IMR-90 (cell line): ENCODE data around the gene OR10J1. TPM values are rescaled to one million over a fixed set of nuclear protein-coding genes. Genes with fewer than 3 reads are reported as not detected.
A peak's percentile ranks its signal among the peaks of the same experiment; 100 is the strongest.

Experiments used
- ATAC-seq: fragments of 200-7000 bp; cut with Tn5 transposase; 2 replicates; pipeline ENCODE4 v1.9.1; 2020; ENCODE audit warnings: low read depth, mild to moderate bottlenecking, moderate library complexity
- BruUV-seq: library from RNA; stranded (reverse); fragments of 400-500 nt; replicated peaks from 2 replicates; lab custom pipeline; 2021; lab: Mats Ljungman, UMichigan
- CTCF ChIA-PET: fragments of 300-600 bp; formaldehyde crosslinking; extraction: SDS; loops from one replicate; lab custom pipeline; 2021; ENCODE audit warnings: antibody characterized with exemption; lab: Yijun Ruan, JAX
- POLR2A ChIA-PET: fragments of 300-600 bp; sonication (Branson Sonifier 250); formaldehyde crosslinking; loops from one replicate; lab custom pipeline; 2022; ENCODE audit warnings: antibody characterized with exemption; ENCODE audit not compliant: unreplicated experiment; lab: Charles Lee
- DNase-seq: peaks from one replicate; pipeline ENCODE4 v3.0.0; 2013
- H2AFZ ChIP-seq: replicated peaks from 2 replicates; pipeline ENCODE3; 2013; ENCODE audit warnings: low read length, mild to moderate bottlenecking; ENCODE audit not compliant: poor library complexity
- H2AK5ac ChIP-seq: 2 replicates; pipeline ENCODE4 v1.6.1; 2013; ENCODE audit warnings: low read depth, low read length, inconsistent platforms
- H2AK9ac ChIP-seq: replicated peaks from 2 replicates; pipeline ENCODE3; 2013; ENCODE audit warnings: mild to moderate bottlenecking, low read depth, low read length, moderate library complexity; ENCODE audit not compliant: poor library complexity
- H2BK120ac ChIP-seq: 2 replicates; pipeline ENCODE4 v1.6.1; 2013; ENCODE audit warnings: low read depth, low read length, inconsistent platforms
- H2BK15ac ChIP-seq: 3 replicates; pipeline ENCODE4 v1.6.1; 2013; ENCODE audit warnings: low read depth, low read length, inconsistent platforms
- H2BK20ac ChIP-seq: 2 replicates; pipeline ENCODE4 v1.6.1; 2013; ENCODE audit warnings: low read depth, mild to moderate bottlenecking, inconsistent platforms, low read length, moderate library complexity
- H2BK5ac ChIP-seq: 2 replicates; pipeline ENCODE4 v1.6.1; 2013; ENCODE audit warnings: mild to moderate bottlenecking, low read depth, low read length, inconsistent platforms; ENCODE audit not compliant: poor library complexity, severe bottlenecking
- H3K14ac ChIP-seq: replicated peaks from 2 replicates; pipeline ENCODE4 v1.6.1; 2013; ENCODE audit warnings: low read depth, low read length, inconsistent platforms
- H3K18ac ChIP-seq: 2 replicates; pipeline ENCODE4 v1.6.1; 2013; ENCODE audit warnings: low read depth, low read length, control low read depth
- H3K23ac ChIP-seq: 2 replicates; pipeline ENCODE4 v1.6.1; 2013; ENCODE audit warnings: low read depth, low read length, inconsistent platforms
- H3K27ac ChIP-seq: 2 replicates; pipeline ENCODE4 v1.5.1; 2013; ENCODE audit warnings: mild to moderate bottlenecking, control low read depth, low read length; ENCODE audit not compliant: insufficient read depth
- H3K27me3 ChIP-seq: 2 replicates; pipeline ENCODE4 v1.6.1; 2013; ENCODE audit warnings: low read length; ENCODE audit not compliant: control insufficient read depth, insufficient read depth
- H3K36me3 ChIP-seq: 2 replicates; pipeline ENCODE4 v1.6.1; 2013; ENCODE audit warnings: low read length, mixed read lengths; ENCODE audit not compliant: control insufficient read depth, insufficient read depth
- H3K4ac ChIP-seq: 2 replicates; pipeline ENCODE4 v1.6.1; 2013; ENCODE audit warnings: low read depth, low read length, inconsistent platforms
- H3K4me1 ChIP-seq: 2 replicates; pipeline ENCODE4 v1.6.1; 2013; ENCODE audit warnings: low read length, mixed read lengths; ENCODE audit not compliant: control insufficient read depth, insufficient read depth
- H3K4me2 ChIP-seq: 2 replicates; pipeline ENCODE4 v1.6.1; 2013; ENCODE audit warnings: low read depth, mild to moderate bottlenecking, control low read depth, low read length, moderate library complexity
- H3K4me3 ChIP-seq: 2 replicates; pipeline ENCODE4 v1.5.1; 2013; ENCODE audit warnings: low read depth, mild to moderate bottlenecking, control low read depth, low read length, moderate library complexity; ENCODE audit not compliant: insufficient read depth
- H3K56ac ChIP-seq: 2 replicates; pipeline ENCODE4 v1.6.1; 2013; ENCODE audit warnings: low read length, inconsistent platforms; ENCODE audit not compliant: insufficient read depth; ENCODE audit errors: extremely low read depth
- H3K79me1 ChIP-seq, 2 experiments: 2 replicates each; pipeline ENCODE4 v1.6.1; 2013; ENCODE audit warnings: low read length in 2 of 2, inconsistent platforms in 1 of 2, low read depth in 1 of 2
- H3K9ac ChIP-seq: 2 replicates; pipeline ENCODE4 v1.6.1; 2013; ENCODE audit warnings: low read depth, low read length, control low read depth
- H3K9me1 ChIP-seq: 2 replicates; pipeline ENCODE4 v1.6.1; 2013; ENCODE audit warnings: low read length, inconsistent platforms; ENCODE audit not compliant: insufficient read depth
- H3K9me3 ChIP-seq: 2 replicates; pipeline ENCODE4 v1.6.1; 2013; ENCODE audit warnings: low read length; ENCODE audit not compliant: control insufficient read depth, insufficient read depth
- H4K20me1 ChIP-seq: 2 replicates; pipeline ENCODE4 v1.6.1; 2013; ENCODE audit warnings: low read length, inconsistent platforms; ENCODE audit not compliant: insufficient read depth
- H4K5ac ChIP-seq: 2 replicates; pipeline ENCODE4 v1.6.1; 2013; ENCODE audit warnings: mild to moderate bottlenecking, low read depth, low read length, control low read depth
- H4K8ac ChIP-seq, 2 experiments: 2 replicates each; pipeline ENCODE4 v1.6.1; 2013; ENCODE audit warnings: low read depth in 2 of 2, low read length in 2 of 2, control low read depth in 1 of 2, inconsistent platforms in 1 of 2
- H4K91ac ChIP-seq: 2 replicates; pipeline ENCODE4 v1.6.1; 2013; ENCODE audit warnings: low read depth, low read length, inconsistent platforms; ENCODE audit not compliant: insufficient read depth
- BHLHE40 ChIP-seq: fragments of 150-350 bp; IDR thresholded peaks from 2 replicates; pipeline ENCODE4 v1.6.1; 2016; ENCODE audit warnings: mild to moderate bottlenecking, low read depth, low read length
- CEBPB ChIP-seq: IDR thresholded peaks from 2 replicates; pipeline ENCODE4 v1.6.1; 2012; ENCODE audit warnings: low read depth, low read length, improper control_type of control experiment
- CHD1 ChIP-seq: IDR thresholded peaks from 2 replicates; pipeline ENCODE4 v1.6.1; 2012; ENCODE audit warnings: low read depth, low read length, improper control_type of control experiment
- CTCF ChIP-seq: conservative IDR thresholded peaks from 2 replicates; pipeline ENCODE4 v1.5.1; 2012; ENCODE audit warnings: mild to moderate bottlenecking, low read depth, low read length, improper control_type of control experiment
- ELK1 ChIP-seq: fragments of 150-350 bp; IDR thresholded peaks from 2 replicates; pipeline ENCODE4 v1.6.1; 2016; ENCODE audit warnings: low read depth, mild to moderate bottlenecking, low read length, moderate library complexity, borderline replicate concordance
- FOS ChIP-seq: fragments of 150-350 bp; IDR thresholded peaks from 2 replicates; pipeline ENCODE4 v1.6.1; 2016; ENCODE audit warnings: low read depth, low read length
- MAFK ChIP-seq: IDR thresholded peaks from 2 replicates; pipeline ENCODE4 v1.6.1; 2012; ENCODE audit warnings: low read depth, low read length, improper control_type of control experiment
- MAZ ChIP-seq: IDR thresholded peaks from 2 replicates; pipeline ENCODE4 v1.6.1; 2012; ENCODE audit warnings: low read depth, mild to moderate bottlenecking, low read length, improper control_type of control experiment, moderate library complexity, borderline replicate concordance
- MXI1 ChIP-seq: IDR thresholded peaks from 2 replicates; pipeline ENCODE4 v1.6.1; 2012; ENCODE audit warnings: low read depth, mild to moderate bottlenecking, low read length, moderate library complexity, borderline replicate concordance
- NFE2L2 ChIP-seq: fragments of 150-350 bp; IDR thresholded peaks from 2 replicates; pipeline ENCODE4 v1.6.1; 2016; ENCODE audit warnings: low read depth, mild to moderate bottlenecking, low read length
- POLR2A ChIP-seq: IDR thresholded peaks from 2 replicates; pipeline ENCODE4 v1.6.1; 2012; ENCODE audit warnings: mild to moderate bottlenecking, low read depth, low read length
- RCOR1 ChIP-seq: IDR thresholded peaks from 2 replicates; pipeline ENCODE4 v1.6.1; 2012; ENCODE audit warnings: mild to moderate bottlenecking, low read length, improper control_type of control experiment; ENCODE audit not compliant: insufficient replicate concordance
- RFX5 ChIP-seq: IDR thresholded peaks from 2 replicates; pipeline ENCODE4 v1.8.0; 2012; ENCODE audit warnings: low read depth, mild to moderate bottlenecking, low read length, moderate library complexity
- SMC3 ChIP-seq: fragments of 150-350 bp; IDR thresholded peaks from 2 replicates; pipeline ENCODE4 v1.6.1; 2016; ENCODE audit warnings: low read depth, mild to moderate bottlenecking, antibody characterized with exemption, low read length, moderate library complexity
- USF2 ChIP-seq: fragments of 150-350 bp; IDR thresholded peaks from 2 replicates; pipeline ENCODE4 v1.6.1; 2017; ENCODE audit warnings: mild to moderate bottlenecking, antibody characterized with exemption, low read length, low read depth
- WGBS, 2 experiments: methylation state at CpG; one replicate each; pipeline versions ENCODE4 v1.1.5 to v1.1.7; 2013; ENCODE audit warnings: missing lambda C conversion rate in 2 of 2; ENCODE audit not compliant: insufficient read length in 1 of 2; ENCODE audit errors: extremely low coverage in 2 of 2; 5-methylcytosine and 5-hydroxymethylcytosine counted together
- dilution Hi-C: fragments of 300-500 bp; cut with HindIII; formaldehyde crosslinking; loops from one replicate; pipeline ENCODE4 v1.14.3; 2018; ENCODE audit warnings: low sequenced_read_pairs; ENCODE audit not compliant: unreplicated experiment
- in situ Hi-C: fragments of 300-500 bp; cut with MboI; formaldehyde crosslinking; loops from 3 replicates; pipeline ENCODE4 v1.14.3; 2019; ENCODE audit warnings: low sequenced_read_pairs, inconsistent platforms, mixed read lengths
- intact Hi-C: fragments of 100-400 bp; cut with micrococcal nuclease; formaldehyde crosslinking; loops from 2 replicates; pipeline ENCODE4 v1.10.0; 2022
- polyA plus RNA-seq, 3 experiments: library from polyadenylated mRNA; depleted of rRNA; stranded (reverse); fragments of >200 nt; gene quantifications; 2 replicates each; pipeline ENCODE4 v1.2.3, GENCODE V29; 2012; ENCODE audit warnings: low replicate concordance in 1 of 3
- total RNA-seq: library from RNA; depleted of rRNA; stranded (reverse); fragments of >200 nt; gene quantifications from 2 replicates; pipeline ENCODE4 v1.2.3, GENCODE V29; 2012

OR10J1 gene
- total and polyA plus RNA-seq, 2 of the 4 experiments (the other 2 are of a cell fraction): not detected

- no peak overlapping the region for H4K91ac ChIP-seq
- H3K4me2 ChIP-seq: no peak overlapping the region
- H2AFZ ChIP-seq: no peak overlapping the region
- no peak overlapping the region for H3K27ac ChIP-seq
- no peak overlapping the region for H3K14ac ChIP-seq
- H3K23ac ChIP-seq: no peak overlapping the region
- POLR2A ChIA-PET: interaction anchor here (0.6 kb wide), 1 partner anchor 387 kb away, joined by 3 read pairs; no protein-coding TSS in a partner anchor
- H2BK120ac ChIP-seq: no peak overlapping the region
- no peak overlapping the region for H3K9ac ChIP-seq
- no peak for ATAC-seq
- dilution Hi-C loops (no loop called here), in situ Hi-C loops (no loop called here), intact Hi-C loops (no loop called here)
- no peak overlapping the region for H4K5ac ChIP-seq
- no peak overlapping the region for H3K4me3 ChIP-seq
- H4K20me1 ChIP-seq: no peaks in the 10 kb centered on the region
- WGBS, 2 experiments: no CpG with 5 or more reads among the region's 4 CpGs
- no peak overlapping the region for H4K8ac ChIP-seq
- no peak overlapping the region for H3K4ac ChIP-seq
- H3K18ac ChIP-seq: no peak overlapping the region
- DNase-seq: peak; percentile 24
- H2BK15ac ChIP-seq: no peak overlapping the region
- H3K56ac ChIP-seq: no peak overlapping the region
- peak overlapping the region; percentile 37 for H2BK5ac ChIP-seq
- no peaks in the 10 kb centered on the region for H3K79me1 ChIP-seq
- no peaks in the 10 kb centered on the region for H3K9me1 ChIP-seq
- no peaks in the 10 kb centered on the region for H3K36me3 ChIP-seq
- no peak overlapping the region for H2BK20ac ChIP-seq
- H3K4me1 ChIP-seq: no peaks in the 10 kb centered on the region
- peaks cover 12% of the 10 kb centered on the region for H3K9me3 ChIP-seq
- no peak overlapping the region for H2AK5ac ChIP-seq
- CTCF ChIA-PET: no interaction called here
- no peaks in the 10 kb centered on the region for H3K27me3 ChIP-seq
- no peak overlapping the region for H2AK9ac ChIP-seq
- BruUV-seq: no TSS peak
- TF ChIP-seq MAFK (no peak; the same call in 1 of the 2 replicates), POLR2A (no peak), MXI1 (no peak), RCOR1 (no peak), CEBPB (no peak), BHLHE40 (no peak), USF2 (peak; percentile 37; the same call in 1 of the 2 replicates), CTCF (no peak), ELK1 (no peak), FOS (peak; percentile 44; the same call in 1 of the 2 replicates), CHD1 (no peak), MAZ (0 out of 2 replicates have a peak, but pooled peaks have one; percentile 11), NFE2L2 (peak; percentile 15; the same call in 1 of the 2 replicates), RFX5 (no peak), SMC3 (no peak)
Observed at GRCh38 chr1:159429074-159429861, 10.3 kb upstream of the OR10J1 start.
